Measurements from ENCODE around the gene TRPV6. TPM values are rescaled to one million over a fixed set of nuclear protein-coding genes. Genes with fewer than 3 reads are reported as not detected.

The TRPV6 gene
- total RNA-seq, 2 donors from 2014 or later, result 0.09 TPM; not detected in 1

DNA sequence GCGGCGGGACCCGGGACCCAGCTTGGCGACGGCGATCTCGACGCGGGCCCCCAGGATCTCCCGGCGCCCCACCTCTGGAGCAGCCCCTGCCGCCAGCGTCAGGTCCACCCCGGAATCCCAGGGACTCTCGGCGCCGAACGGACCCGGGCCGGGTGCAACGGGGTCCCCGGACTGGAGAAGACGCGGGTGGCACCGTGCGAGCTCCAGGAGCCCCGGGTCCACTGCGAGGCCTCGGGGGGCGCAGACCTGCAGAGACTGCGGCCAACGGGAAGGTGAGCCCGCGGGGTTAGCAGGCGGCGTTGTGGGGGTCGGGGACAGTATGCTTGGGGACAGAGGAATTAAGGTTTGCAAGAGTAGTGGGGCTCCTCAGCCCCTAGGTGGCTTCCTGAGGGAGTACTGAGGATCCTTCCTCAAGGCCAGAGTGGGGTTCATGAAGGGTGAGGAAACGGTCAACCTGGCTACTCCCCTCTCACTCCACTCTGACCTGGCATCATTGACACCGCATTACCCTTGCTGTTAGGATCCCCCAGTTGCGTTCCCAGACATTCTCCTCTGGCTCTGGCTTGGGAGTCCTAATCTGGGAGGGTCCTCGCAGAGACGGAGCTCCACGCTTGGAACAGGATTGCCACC, 30.3 kb downstream of the TRPV6 start:
- ATAC-seq, result peak; percentile 9 to 14
- no peak overlapping the region for H3K27ac Mint-ChIP-seq
- DNase-seq (ENCODE audit: low spot score in 2 of 2), result no peak
- no peaks in the 10 kb centered on the region for H3K9me3 Mint-ChIP-seq
- H3K36me3 Mint-ChIP-seq, result peaks cover 0 to 8% of the 10 kb centered on the region in 2 donors

DNA sequence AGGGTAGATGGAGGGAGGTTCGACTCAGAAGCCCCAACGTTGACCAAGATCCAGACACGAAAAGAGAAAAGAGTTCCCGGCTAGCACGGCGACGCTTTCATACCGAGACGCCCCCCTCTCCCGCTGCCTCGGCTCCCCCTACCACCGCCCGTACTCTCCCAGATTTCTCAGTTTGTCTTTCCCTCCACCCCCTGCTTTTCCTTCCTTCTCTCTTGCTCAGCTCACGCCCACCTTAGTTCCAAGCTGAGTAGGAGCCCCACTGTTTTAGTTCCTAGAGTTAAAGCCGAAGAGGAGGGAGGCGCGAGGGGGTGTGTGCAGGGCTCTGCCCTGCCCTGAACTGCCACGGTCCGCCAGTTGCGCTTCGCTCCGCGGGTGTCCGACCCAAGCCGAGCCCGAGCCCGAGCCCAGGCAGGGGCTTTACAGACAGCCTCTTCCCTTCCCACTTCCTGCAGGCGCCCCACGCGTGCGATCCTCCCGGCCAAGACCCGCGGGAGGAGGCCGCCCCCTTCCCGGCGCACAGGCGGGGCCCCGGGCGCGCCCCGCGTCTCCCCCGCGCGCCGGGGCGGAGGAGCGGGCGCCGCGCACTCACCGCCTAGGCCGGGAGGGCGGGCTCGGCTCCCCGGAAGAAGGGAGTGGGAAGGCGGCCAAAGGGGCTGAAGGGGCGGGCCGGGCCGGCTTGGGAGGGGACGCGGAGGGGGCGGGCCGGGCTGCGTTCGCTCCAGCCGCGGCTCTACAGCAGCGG, 31.0 kb downstream of the TRPV6 start, which contains the start of gene EPHB6:
Gene EPHB6 (plus strand): TSS at position 705 of the 742 bp plus-strand sequence. CDS start 8,152 bp downstream, outside the sequence.
- H3K36me3 Mint-ChIP-seq, result peaks cover 0 to 8% of the 10 kb centered on the region in 2 donors
- peak; percentile 72 to 78 for ATAC-seq
- DNase-seq (ENCODE audit: low spot score in 2 of 2), result peak; percentile 71 to 73
- peak within 1 kb of the TSS; percentile 91 to 92 for H3K27ac Mint-ChIP-seq
- no peaks in the 10 kb centered on the region for H3K9me3 Mint-ChIP-seq

DNA sequence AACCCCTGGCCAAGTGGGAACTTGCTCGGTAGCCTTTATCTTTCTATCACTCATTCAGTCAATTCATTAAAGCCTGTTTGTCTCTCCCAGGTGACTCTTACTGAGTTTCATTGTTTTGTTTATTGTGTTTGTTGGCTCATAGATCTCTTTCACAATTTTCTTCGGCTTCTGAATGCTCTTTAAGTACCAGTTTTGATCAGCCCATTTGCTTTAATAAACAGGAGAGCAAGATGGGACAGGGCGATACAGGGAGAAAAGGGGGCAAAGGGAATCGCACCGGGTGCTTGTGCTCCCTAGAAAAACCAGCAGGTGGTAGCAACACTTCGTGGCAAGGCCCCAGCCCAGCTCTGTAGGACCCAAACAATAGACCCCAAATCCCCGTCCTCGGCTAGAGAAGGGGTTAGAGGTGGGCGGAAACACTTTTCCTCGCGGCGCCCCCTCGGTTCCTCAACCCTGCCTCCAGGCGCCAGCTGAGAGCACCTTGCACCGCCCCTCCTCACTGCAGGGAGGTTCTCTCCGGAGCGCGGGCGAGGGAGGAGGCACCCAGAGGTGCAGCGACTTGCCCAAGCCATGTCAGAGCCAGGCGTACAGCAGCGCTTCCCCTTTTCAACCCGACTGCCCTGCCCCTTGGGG, 31.7 kb downstream of the TRPV6 start:
- DNase-seq (ENCODE audit: low spot score in 2 of 2) (peak; percentile 69 to 76), ATAC-seq (peak; percentile 81 to 82)
- H3K36me3 Mint-ChIP-seq, result peaks cover 0 to 8% of the 10 kb centered on the region in 2 donors
- H3K27ac Mint-ChIP-seq, result peak overlapping the region; percentile 91 to 92
- no peaks in the 10 kb centered on the region for H3K9me3 Mint-ChIP-seq

DNA sequence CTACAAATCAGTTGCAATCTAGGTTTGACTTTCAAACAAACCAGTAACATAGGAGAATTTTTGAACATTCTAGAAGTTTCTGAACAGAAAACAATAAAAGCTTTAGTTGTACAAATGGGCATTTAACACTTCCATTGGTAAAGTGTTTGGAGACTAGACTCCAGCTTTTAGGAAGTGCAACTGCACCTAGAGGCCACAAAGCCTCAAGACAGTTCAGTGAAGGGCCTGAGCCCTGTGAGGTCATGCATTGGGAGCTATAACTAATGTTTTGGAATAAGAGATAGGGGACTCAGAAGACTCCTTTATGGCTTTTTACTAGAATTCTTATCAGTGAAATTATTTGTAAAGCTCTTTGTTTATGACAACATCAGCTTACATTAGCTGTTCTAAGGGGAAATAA, 33.6 kb downstream of the TRPV6 start:
- H3K27ac Mint-ChIP-seq, result no peak overlapping the region
- peaks cover 0 to 8% of the 10 kb centered on the region in 2 donors for H3K36me3 Mint-ChIP-seq
- no peak for DNase-seq (ENCODE audit: low spot score in 2 of 2)
- ATAC-seq, result no peak
- H3K9me3 Mint-ChIP-seq, result no peaks in the 10 kb centered on the region

DNA sequence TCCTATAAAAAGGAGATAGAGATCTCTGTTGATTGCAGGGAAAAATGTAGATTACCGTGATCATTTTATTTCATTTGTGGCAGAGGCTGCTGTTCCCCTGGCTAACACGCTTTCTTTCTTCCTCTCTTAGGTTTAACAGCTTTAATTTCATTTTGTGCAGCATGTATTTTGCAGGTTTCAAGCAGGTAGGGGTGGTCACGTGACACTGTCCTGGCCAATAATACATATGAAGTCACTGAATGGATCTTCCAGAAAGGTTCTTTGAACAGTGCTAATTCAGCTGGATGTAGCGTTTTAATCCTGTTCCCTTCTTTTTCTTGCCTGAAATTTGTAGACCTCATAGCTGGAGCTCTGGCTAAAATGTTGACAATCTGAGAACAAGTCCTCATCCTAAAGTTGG, 34.3 kb downstream of the TRPV6 start:
- H3K9me3 Mint-ChIP-seq, result no peaks in the 10 kb centered on the region
- ATAC-seq (no peak), DNase-seq (ENCODE audit: low spot score in 2 of 2) (no peak)
- no peak overlapping the region for H3K27ac Mint-ChIP-seq
- peaks cover 0 to 8% of the 10 kb centered on the region in 2 donors for H3K36me3 Mint-ChIP-seq

DNA sequence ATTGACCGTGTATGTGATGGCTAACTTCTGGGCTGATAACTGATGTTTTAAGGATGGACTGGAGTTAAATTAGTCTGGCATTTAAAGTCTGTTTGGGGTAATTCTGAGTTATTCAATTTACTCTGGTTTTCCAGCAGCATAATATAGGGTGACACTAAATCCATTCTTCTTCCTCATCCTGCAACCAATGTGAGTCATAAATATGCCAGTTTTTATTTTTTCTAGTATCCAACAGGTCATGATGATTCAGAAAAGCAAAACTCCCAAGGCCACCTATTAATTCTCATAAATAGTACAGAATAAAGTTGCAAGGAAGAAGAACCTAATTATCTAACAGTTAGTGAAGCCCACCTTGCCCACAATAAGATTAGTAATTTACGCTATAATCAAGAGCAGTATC, 38.2 kb downstream of the TRPV6 start:
- Mint-ChIP-seq H3K9me3 (no peaks in the 10 kb centered on the region), H3K27ac (no peak overlapping the region), H3K36me3 (no peaks in the 10 kb centered on the region)
- DNase-seq (ENCODE audit: low spot score in 2 of 2), result no peak
- no peak for ATAC-seq

DNA sequence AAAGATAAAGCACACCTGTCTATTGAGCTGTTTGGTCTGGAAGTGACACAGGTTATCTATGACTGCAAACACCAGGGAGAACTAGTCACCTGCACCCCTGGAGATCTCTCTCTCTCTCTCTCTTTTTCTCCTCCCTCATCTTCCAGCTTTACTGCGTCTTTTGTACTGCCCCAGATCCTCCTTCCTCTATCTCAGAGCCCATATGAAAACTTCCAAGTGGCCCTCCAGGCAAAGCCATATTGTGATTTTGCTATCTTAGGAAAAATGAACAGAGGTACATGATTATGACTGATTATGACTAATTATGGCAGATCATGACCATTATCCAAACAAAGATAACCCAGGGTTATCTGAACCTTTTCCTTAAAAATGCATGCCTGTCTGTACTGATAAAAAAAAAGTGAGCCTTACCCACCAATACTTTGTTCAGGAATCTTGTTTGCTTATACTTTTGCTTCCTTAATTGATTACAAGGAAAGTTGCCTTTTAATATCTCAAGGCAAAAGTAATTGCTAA, 43.2 kb downstream of the TRPV6 start:
- H3K27ac Mint-ChIP-seq, result no peak overlapping the region
- DNase-seq (ENCODE audit: low spot score in 2 of 2), result no peak
- H3K9me3 Mint-ChIP-seq, result no peaks in the 10 kb centered on the region
- H3K36me3 Mint-ChIP-seq, result no peaks in the 10 kb centered on the region
- no peak for ATAC-seq

DNA sequence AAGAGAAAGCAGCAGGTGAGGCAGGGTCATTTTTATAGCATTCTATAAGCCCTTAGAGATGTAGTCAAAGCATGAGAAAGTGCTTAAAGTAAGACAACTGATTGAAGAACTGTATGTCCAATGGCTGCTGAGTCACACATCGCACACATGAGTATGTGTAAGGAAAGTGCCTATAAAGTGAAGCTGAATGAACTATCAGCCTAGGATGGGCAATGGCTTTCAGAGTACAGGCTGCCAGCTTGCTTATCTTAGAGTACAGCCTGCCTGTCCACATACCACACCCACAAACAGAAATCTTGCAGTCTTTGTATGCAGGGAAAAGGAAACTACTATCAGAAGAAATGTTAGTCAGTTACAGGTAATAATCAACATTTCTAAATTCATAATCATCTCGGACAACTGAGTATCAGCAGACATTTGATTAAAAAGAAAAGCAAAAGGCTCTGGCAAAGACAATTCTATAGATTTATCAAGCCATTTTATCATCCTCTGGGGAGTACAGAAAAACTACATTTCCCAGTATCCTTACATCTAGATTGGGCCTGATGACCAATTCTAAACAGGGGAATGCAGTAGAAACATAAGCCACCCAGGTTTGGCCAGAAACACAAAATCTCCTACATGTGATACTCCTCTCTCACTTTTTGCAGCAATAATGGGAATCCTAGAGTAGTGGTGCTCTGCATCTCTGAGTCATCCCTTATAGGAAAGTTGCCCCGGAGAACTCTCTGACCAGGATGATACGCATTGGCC, 46.9 kb downstream of the TRPV6 start:
- ATAC-seq (peak; percentile 24 to 29), DNase-seq (ENCODE audit: low spot score in 2 of 2) (no peak)
- no peaks in the 10 kb centered on the region for H3K36me3 Mint-ChIP-seq
- no peaks in the 10 kb centered on the region for H3K9me3 Mint-ChIP-seq
- H3K27ac Mint-ChIP-seq, result no peak overlapping the region

DNA sequence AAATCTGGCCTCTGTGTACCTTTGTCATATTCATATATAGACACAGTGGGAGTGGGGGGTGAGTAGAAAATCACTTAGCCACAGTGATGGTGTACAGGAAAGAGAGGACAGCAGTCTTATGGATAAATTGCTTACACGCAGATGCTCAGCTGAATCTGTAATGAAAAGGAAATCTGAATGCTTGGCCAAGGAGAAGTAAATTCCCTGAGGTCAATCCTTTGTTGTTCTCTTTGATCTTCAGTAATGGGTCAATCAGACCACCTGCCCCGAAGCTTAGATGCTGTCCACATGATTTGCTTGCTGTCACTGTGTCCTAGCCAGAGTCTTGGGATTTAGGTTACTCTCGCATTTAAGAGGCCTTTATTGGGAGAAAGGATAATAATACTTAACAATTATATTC, 49.1 kb downstream of the TRPV6 start:
- Mint-ChIP-seq H3K36me3 (no peaks in the 10 kb centered on the region), H3K9me3 (no peaks in the 10 kb centered on the region), H3K27ac (peak overlapping the region in 1 of 2 donors; percentile 20)
- DNase-seq (ENCODE audit: low spot score in 2 of 2) (no peak), ATAC-seq (no peak)

DNA sequence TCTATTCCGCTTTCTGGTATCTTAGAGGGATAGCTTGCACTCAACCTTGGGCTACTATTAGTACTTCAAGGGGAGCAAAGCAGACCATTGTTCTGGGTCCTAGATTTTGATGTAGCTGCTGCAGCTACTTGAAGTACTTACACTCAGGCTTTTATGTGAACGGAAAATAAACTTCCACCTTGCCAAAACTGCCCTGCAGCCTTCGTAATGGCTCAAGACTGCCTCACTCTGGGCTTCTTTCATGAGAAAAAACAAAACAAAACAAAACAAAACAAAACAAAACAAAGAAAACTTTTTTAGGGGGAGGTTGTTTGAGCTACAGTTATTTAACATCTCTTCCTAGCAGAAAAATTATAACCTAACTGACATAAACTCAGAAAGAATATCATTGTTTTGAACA, 50.1 kb downstream of the TRPV6 start:
- peak overlapping the region in 1 of 2 donors; percentile 20 for H3K27ac Mint-ChIP-seq
- no peaks in the 10 kb centered on the region for H3K36me3 Mint-ChIP-seq
- H3K9me3 Mint-ChIP-seq, result no peaks in the 10 kb centered on the region
- ATAC-seq, result no peak
- DNase-seq (ENCODE audit: low spot score in 2 of 2), result no peak

DNA sequence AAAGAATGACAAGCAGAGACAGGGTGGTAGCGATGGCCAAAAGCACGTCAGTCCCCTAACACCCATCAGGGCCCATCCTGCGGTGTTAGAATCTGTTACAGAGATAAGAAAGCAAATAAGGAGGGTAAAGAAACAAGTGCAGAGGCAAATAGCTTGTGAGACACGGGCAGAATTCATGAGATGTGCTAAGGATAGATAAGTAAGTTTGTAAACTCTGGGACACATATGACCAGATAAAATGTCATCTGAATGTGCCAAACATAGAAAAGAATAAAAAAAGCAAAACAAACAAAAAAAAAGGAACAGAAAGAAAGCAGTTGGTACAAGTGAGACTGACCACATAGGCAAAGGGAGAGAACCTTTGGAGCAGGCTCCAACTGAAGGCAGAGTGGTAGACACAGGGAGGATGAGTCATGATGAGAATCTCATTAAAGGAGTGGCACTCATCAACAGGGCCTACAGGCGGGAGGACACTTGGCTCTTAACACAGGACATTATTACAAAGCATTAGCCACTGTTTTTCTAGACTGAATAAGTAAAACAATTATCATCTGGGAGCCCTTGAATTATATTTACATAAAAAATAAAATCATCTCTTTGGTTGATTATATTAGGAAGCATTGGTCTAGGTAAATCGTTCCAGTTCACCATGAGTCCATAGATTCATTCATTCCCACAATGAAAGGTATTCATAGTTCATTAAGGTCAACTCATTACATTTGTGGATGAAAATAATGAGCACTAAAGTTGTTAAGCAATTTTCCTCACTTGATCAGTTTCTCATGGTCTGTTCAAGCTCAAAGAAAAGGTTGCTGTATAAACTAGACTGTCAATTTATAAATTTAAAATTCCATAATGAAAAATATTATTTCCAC, 52.1 kb downstream of the TRPV6 start:
- no peak for DNase-seq (ENCODE audit: low spot score in 2 of 2)
- peak in 1 of 2 donors; percentile 86 for ATAC-seq
- Mint-ChIP-seq H3K36me3 (no peaks in the 10 kb centered on the region), H3K27ac (no peak overlapping the region), H3K9me3 (no peaks in the 10 kb centered on the region)

DNA sequence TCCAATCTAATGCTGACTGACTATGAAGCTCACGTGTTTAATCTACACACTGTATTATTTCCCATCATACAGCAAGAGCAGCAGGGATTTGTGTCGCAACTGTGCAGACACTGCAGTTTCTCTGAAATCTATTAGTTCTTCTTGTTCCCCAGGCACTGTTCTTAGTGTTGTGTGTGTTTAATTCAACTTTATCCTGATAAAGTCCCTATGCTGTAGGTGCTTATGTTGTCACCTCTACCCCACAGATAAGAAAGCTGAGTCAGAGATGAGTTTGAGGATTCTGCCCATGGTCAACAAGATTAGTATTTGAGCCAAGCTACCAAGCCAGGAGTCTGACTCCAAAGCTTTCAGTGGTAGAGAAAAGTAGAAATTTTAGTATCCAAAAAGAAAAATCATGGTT, 53.1 kb downstream of the TRPV6 start:
- Mint-ChIP-seq H3K36me3 (no peaks in the 10 kb centered on the region), H3K27ac (no peak overlapping the region), H3K9me3 (no peaks in the 10 kb centered on the region)
- DNase-seq (ENCODE audit: low spot score in 2 of 2) (no peak), ATAC-seq (no peak)

DNA sequence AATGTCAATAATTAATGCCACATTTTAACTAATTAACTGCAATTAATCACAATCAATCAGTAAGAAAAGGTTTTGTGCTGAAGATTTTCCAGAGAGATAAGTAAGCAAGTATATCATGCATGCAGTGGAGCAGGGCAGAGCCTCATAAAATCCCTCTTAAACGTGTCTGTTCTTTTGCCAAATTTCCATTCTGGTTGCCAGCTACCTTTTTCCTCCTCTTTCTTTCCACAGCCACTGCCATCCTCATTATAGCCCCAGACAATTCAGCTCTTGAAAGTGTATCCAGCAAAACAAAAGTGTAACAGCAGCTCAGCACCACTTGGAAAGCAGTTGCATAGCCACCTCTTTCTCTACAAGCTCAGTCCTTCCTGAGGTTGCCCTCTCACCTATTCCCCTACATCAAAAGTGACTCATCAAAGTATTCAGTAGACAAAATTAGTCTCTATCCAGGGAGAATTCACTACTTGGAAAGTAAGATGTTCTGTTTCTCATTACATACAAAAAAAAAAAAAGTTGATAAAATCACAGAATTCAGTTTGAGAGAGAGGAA, 57.5 kb downstream of the TRPV6 start:
- ATAC-seq (peak; percentile 46 to 49), DNase-seq (ENCODE audit: low spot score in 2 of 2) (no peak)
- Mint-ChIP-seq H3K27ac (no peak overlapping the region), H3K36me3 (peaks cover 0 to 5% of the 10 kb centered on the region in 2 donors), H3K9me3 (peaks cover 3 to 4% of the 10 kb centered on the region in 2 donors)

DNA sequence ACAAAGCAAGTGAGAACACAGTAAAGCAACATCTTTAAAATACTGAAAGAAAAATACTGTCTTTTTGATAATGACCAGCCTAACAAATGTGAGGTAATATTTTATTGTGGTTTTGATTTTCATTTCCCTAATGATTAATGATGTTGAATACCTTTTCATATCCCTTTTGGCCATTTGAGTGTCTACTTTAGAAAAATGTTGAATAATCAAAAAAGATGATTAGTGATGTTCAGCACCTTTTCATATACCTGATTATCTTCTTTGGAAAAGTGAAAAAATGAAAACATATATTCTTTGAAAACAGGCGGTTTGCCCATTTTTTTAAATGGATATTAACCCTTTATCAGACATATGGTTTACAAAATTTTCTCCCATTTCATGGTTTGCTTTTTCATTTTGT, 62.8 kb downstream of the TRPV6 start:
- DNase-seq (ENCODE audit: low spot score in 2 of 2) (no peak), ATAC-seq (no peak)
- peaks cover 0 to 5% of the 10 kb centered on the region in 2 donors for H3K36me3 Mint-ChIP-seq
- peaks cover 3 to 15% of the 10 kb centered on the region in 2 donors for H3K9me3 Mint-ChIP-seq
- no peak overlapping the region for H3K27ac Mint-ChIP-seq

All from activated naive CD4-positive, alpha-beta T cell treated with anti-CD3 and anti-CD28 coated beads, Interleukin-2, amount 50 U/mL, for 72 hours (primary cell).